OCI-LY7 (cell line): ENCODE data around the gene VAT1L.

Experiments used
- EZH2phosphoT487 ChIP-seq: fragments of 200-600 bp; sonication (generic); IDR thresholded peaks from 2 replicates; pipeline ENCODE4 v1.6.1; 2018; ENCODE audit warnings: low read depth, borderline replicate concordance, mild to moderate bottlenecking, mixed run types, antibody characterized with exemption, low read length, moderate library complexity, mixed read lengths
- TF ChIP-seq, protein P1 (sequence below): fragments of 200-600 bp; sonication (generic); conservative IDR thresholded peaks from 2 replicates; pipeline ENCODE4 v1.5.1; 2014; ENCODE audit warnings: mild to moderate bottlenecking, antibody characterized with exemption, low read length, moderate library complexity, mixed read lengths

DNA sequence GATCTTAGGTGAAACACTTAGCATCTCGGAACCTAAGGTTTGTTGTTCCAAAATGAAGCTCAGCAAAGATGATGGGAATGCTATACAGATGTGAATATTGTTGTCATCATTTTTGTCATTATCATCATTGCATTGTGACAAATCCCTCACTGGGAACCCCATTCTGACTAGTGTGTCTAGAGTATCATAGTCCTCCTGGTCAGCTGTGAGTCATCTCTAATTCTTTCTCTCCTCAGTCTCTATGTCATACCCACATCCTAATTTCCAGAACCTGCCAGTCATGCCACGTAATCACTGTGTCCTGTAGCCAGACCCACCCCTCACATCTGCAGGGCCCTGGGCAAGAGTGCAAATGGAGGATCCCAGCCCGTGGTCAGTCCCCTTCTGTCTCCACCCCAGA lies 173.4 kb downstream of the VAT1L start:
- TF ChIP-seq, protein P1, sequence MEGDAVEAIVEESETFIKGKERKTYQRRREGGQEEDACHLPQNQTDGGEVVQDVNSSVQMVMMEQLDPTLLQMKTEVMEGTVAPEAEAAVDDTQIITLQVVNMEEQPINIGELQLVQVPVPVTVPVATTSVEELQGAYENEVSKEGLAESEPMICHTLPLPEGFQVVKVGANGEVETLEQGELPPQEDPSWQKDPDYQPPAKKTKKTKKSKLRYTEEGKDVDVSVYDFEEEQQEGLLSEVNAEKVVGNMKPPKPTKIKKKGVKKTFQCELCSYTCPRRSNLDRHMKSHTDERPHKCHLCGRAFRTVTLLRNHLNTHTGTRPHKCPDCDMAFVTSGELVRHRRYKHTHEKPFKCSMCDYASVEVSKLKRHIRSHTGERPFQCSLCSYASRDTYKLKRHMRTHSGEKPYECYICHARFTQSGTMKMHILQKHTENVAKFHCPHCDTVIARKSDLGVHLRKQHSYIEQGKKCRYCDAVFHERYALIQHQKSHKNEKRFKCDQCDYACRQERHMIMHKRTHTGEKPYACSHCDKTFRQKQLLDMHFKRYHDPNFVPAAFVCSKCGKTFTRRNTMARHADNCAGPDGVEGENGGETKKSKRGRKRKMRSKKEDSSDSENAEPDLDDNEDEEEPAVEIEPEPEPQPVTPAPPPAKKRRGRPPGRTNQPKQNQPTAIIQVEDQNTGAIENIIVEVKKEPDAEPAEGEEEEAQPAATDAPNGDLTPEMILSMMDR, result no peak
- TF ChIP-seq EZH2phosphoT487, result no peak
